OCI-LY7 (cell line): Measurements from ENCODE around the gene USP46. TPM values are rescaled to one million over a fixed set of nuclear protein-coding genes. Genes with fewer than 3 reads are reported as not detected.

ENCODE experiments used
- BruUV-seq: library from RNA; stranded (reverse); fragments of 400-500 nt; replicated peaks from 2 replicates; lab custom pipeline; 2021; lab: Mats Ljungman, UMichigan
- CTCF ChIA-PET: fragments of 300-600 bp; sonication (Branson Sonifier 250); formaldehyde crosslinking; loops from one replicate; lab custom pipeline; 2022; ENCODE audit warnings: antibody characterized with exemption; ENCODE audit not compliant: unreplicated experiment; lab: Charles Lee
- POLR2A ChIA-PET: fragments of 300-600 bp; sonication (Branson Sonifier 250); formaldehyde crosslinking; loops from one replicate; lab custom pipeline; 2022; ENCODE audit warnings: antibody characterized with exemption; lab: Charles Lee
- DNase-seq: peaks from one replicate; pipeline ENCODE4 v3.0.0-alpha.2; 2015; ENCODE audit warnings: low spot score
- H2AFZ ChIP-seq: fragments of 200-600 bp; sonication (generic), shearing (Covaris generic); 2 replicates; pipeline ENCODE4 v1.6.1; 2014; ENCODE audit warnings: mild to moderate bottlenecking, antibody characterized with exemption, low read length, moderate library complexity
- H3K27ac ChIP-seq: fragments of 200-600 bp; sonication (generic); 2 replicates; pipeline ENCODE4 v1.5.1; 2014; ENCODE audit warnings: mixed run types, low read depth, mild to moderate bottlenecking, moderate library complexity, low read length, inconsistent platforms; ENCODE audit not compliant: poor library complexity, severe bottlenecking
- H3K36me3 ChIP-seq: fragments of 200-600 bp; sonication (generic); 2 replicates; pipeline ENCODE4 v1.6.1; 2014; ENCODE audit warnings: mild to moderate bottlenecking, antibody characterized with exemption, low read length, moderate library complexity, mixed read lengths; ENCODE audit not compliant: insufficient read depth
- H3K4me1 ChIP-seq: fragments of 200-600 bp; sonication (generic); 2 replicates; pipeline ENCODE4 v1.5.1; 2014; ENCODE audit warnings: mild to moderate bottlenecking, low read length; ENCODE audit not compliant: insufficient read depth, poor library complexity, severe bottlenecking
- H3K4me2 ChIP-seq: fragments of 200-600 bp; sonication (generic); 2 replicates; pipeline ENCODE4 v1.6.1; 2014; ENCODE audit warnings: mild to moderate bottlenecking, low read length
- H3K4me3 ChIP-seq: fragments of 200-600 bp; sonication (generic); 2 replicates; pipeline ENCODE4 v1.5.1; 2014; ENCODE audit warnings: mild to moderate bottlenecking, low read depth, low read length; ENCODE audit not compliant: poor library complexity, severe bottlenecking
- H3K79me2 ChIP-seq: fragments of 200-600 bp; sonication (generic); 2 replicates; pipeline ENCODE4 v1.6.1; 2016; ENCODE audit warnings: low read depth, mild to moderate bottlenecking, low read length, moderate library complexity, mixed read lengths; ENCODE audit not compliant: insufficient read depth
- H3K9me2 ChIP-seq: fragments of 200-600 bp; sonication (generic); 2 replicates; pipeline ENCODE4 v1.6.1; 2016; ENCODE audit warnings: mild to moderate bottlenecking, low read length, mixed read lengths; ENCODE audit not compliant: insufficient read depth
- H3K9me3 ChIP-seq: fragments of 200-600 bp; sonication (generic); 2 replicates; pipeline ENCODE4 v1.6.1; 2014; ENCODE audit warnings: mild to moderate bottlenecking, mixed run types, low read length, mixed read lengths
- H4K20me1 ChIP-seq: fragments of 200-600 bp; sonication (generic); 2 replicates; pipeline ENCODE4 v1.6.1; 2014; ENCODE audit warnings: mild to moderate bottlenecking, antibody characterized with exemption, low read length, moderate library complexity, mixed read lengths; ENCODE audit not compliant: insufficient read depth
- CTCF ChIP-seq: fragments of 200-600 bp; sonication (generic); conservative IDR thresholded peaks from 2 replicates; pipeline ENCODE4 v1.5.1; 2014; ENCODE audit warnings: mild to moderate bottlenecking, antibody characterized with exemption, low read length, moderate library complexity, mixed read lengths
- EZH2phosphoT487 ChIP-seq: fragments of 200-600 bp; sonication (generic); IDR thresholded peaks from 2 replicates; pipeline ENCODE4 v1.6.1; 2018; ENCODE audit warnings: low read depth, borderline replicate concordance, mild to moderate bottlenecking, mixed run types, antibody characterized with exemption, low read length, moderate library complexity, mixed read lengths
- intact Hi-C: fragments of 100-400 bp; cut with micrococcal nuclease; formaldehyde crosslinking; loops from one replicate; pipeline ENCODE4 v1.10.0; 2022; ENCODE audit not compliant: unreplicated experiment
- total RNA-seq, 2 experiments: library from RNA; depleted of rRNA in 1 of 2; stranded (reverse); fragments of >200 nt in 1 of 2; shearing (Covaris generic) in 1 of 2; gene quantifications; 2 replicates each; pipeline ENCODE4 v1.2.3, GENCODE V29; 2014 to 2022

Gene USP46
- total RNA-seq, 2 experiments from 2014 or later: 5.4 to 15.8 TPM

GRCh38 chr4:52659722-52660261 lies 691 bp upstream of the USP46 start:
- peak; percentile 26 for DNase-seq
- Histone ChIP-seq H3K4me2 (peak overlapping the region; percentile 83), H4K20me1 (no peaks in the 10 kb centered on the region), H3K4me3 (peak overlapping the region; percentile 92), H3K9me3 (peaks cover 13% of the 10 kb centered on the region; the same call in 1 of the 2 replicates), H3K79me2 (peaks cover 6% of the 10 kb centered on the region; the same call in 1 of the 2 replicates), H3K36me3 (peaks cover 22% of the 10 kb centered on the region), H3K27ac (no peak overlapping the region), H3K4me1 (peaks cover 21% of the 10 kb centered on the region), H2AFZ (peak overlapping the region; percentile 95), H3K9me2 (no peaks in the 10 kb centered on the region)
- no TSS peak for BruUV-seq
- no peak for TF ChIP-seq CTCF
- no peak for TF ChIP-seq EZH2phosphoT487
- intact Hi-C loops: loop anchor here (1.0 to 2.0 kb wide), 2 partner anchors 53 to 63 kb away; no protein-coding TSS in a partner anchor
- POLR2A ChIA-PET: interaction anchor here (2.6 kb wide), 1 partner anchor 53 kb away, joined by 19 read pairs; no protein-coding TSS in a partner anchor
- CTCF ChIA-PET: no interaction called here

- H2AFZ ChIP-seq: peak overlapping the region; percentile 72
- peak; percentile 39 for DNase-seq
- H3K4me3 ChIP-seq: peak overlapping the region; percentile 92
- peaks cover 12% of the 10 kb centered on the region; the same call in 1 of the 2 replicates for H3K9me3 ChIP-seq
- no peaks in the 10 kb centered on the region for H4K20me1 ChIP-seq
- ChIA-PET CTCF (interaction anchor here (1.1 kb wide), 1 partner anchor 113 kb away, joined by 3 read pairs; no protein-coding TSS in a partner anchor), POLR2A (interaction anchor here (0.5 to 2.6 kb wide), 5 partner anchors 10 to 301 kb away, joined by 3 to 19 read pairs (median 3); no protein-coding TSS in a partner anchor)
- peaks cover 22% of the 10 kb centered on the region for H3K36me3 ChIP-seq
- H3K4me2 ChIP-seq: peak overlapping the region; percentile 81
- no peaks in the 10 kb centered on the region for H3K9me2 ChIP-seq
- H3K79me2 ChIP-seq: peaks cover 6% of the 10 kb centered on the region; the same call in 1 of the 2 replicates
- BruUV-seq: TSS peak; percentile 18
- TF ChIP-seq CTCF: no peak
- TF ChIP-seq EZH2phosphoT487: no peak
- H3K4me1 ChIP-seq: peaks cover 21% of the 10 kb centered on the region
- intact Hi-C loops: loop anchor here (2.0 kb wide), 1 partner anchor 54 kb away; no protein-coding TSS in a partner anchor
- H3K27ac ChIP-seq: peak overlapping the region; percentile 52
Observed at GRCh38 chr4:52658641-52659000, 480 bp downstream of the USP46 start.
